ENCODE results near the gene UCHL3. TPM values are rescaled to one million over a fixed set of nuclear protein-coding genes. Genes with fewer than 3 reads are reported as not detected.

UCHL3 gene
- total and polyA plus RNA-seq, 10 donors, result 18.9 to 31.5 (median 24.2) TPM

DNA sequence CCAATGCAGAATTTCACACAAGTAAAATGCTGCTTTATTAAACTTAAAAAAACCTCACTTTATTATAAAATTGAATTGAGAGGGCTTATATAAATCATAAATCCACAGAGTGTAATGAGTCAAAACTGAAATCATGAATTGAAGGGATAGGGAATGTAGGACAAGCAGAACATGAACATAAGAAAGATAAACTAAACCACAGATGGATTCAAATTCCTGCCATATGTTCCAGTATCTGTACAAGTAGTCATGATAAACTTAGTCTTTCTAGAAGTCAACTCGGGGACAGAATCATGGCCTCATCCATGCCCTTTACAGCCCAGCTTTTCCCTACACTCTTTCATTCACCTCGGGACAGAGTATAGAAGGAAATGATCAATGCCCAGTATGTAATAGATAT, 103.1 kb downstream of the UCHL3 start:
- 88 to 95% (median 91%) methylated on average over 2 of the region's 2 CpGs for WGBS, 5 donors

More for the DNA sequence above, 103.1 kb downstream of the UCHL3 start:
- H3K4me3 ChIP-seq, result no peak overlapping the region
- H3K27ac ChIP-seq, result no peak overlapping the region
- TF ChIP-seq, protein P1, sequence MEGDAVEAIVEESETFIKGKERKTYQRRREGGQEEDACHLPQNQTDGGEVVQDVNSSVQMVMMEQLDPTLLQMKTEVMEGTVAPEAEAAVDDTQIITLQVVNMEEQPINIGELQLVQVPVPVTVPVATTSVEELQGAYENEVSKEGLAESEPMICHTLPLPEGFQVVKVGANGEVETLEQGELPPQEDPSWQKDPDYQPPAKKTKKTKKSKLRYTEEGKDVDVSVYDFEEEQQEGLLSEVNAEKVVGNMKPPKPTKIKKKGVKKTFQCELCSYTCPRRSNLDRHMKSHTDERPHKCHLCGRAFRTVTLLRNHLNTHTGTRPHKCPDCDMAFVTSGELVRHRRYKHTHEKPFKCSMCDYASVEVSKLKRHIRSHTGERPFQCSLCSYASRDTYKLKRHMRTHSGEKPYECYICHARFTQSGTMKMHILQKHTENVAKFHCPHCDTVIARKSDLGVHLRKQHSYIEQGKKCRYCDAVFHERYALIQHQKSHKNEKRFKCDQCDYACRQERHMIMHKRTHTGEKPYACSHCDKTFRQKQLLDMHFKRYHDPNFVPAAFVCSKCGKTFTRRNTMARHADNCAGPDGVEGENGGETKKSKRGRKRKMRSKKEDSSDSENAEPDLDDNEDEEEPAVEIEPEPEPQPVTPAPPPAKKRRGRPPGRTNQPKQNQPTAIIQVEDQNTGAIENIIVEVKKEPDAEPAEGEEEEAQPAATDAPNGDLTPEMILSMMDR (IDR thresholded peaks at IDR 0.05 in 8 of 11, conservative IDR thresholded peaks at IDR 0.05 in 3 of 11), result no peak
- TF ChIP-seq POLR2A (IDR thresholded peaks at IDR 0.05), result no peak
- H3K27me3 ChIP-seq (replicated peaks in 1 of 7), result no peaks in the 10 kb centered on the region
- H3K9me3 ChIP-seq, result no peaks in the 10 kb centered on the region
- no peaks in the 10 kb centered on the region for H3K36me3 ChIP-seq
- H3K4me1 ChIP-seq, result peaks cover 0 to under 1% (median 0%) of the 10 kb centered on the region in 6 donors
- intact Hi-C loops (cut with DNase I; ENCODE audit: low total_unique reads), result no loop called here
- DNase-seq, result no peak

Other genes with a start within 250 kb of the UCHL3 start
- 10 to 100 TPM; 14.7 to 67.0 (median 31.0) TPM for gene TBC1D4, start 67.6 kb upstream of the UCHL3 start, total RNA-seq
- 10 to 100 TPM; 10.1 to 12.2 (median 10.6) TPM for gene TBC1D4, start 67.6 kb upstream of the UCHL3 start, polyA plus RNA-seq
- gene COMMD6, start 11.9 kb upstream of the UCHL3 start, total RNA-seq, result 100 to 1,000 TPM in 6 of 7 donors, 10 to 100 TPM in 1; 83.6 to 160 (median 130) TPM
- 100 to 1,000 TPM; 263 to 334 (median 319) TPM for gene COMMD6, start 11.9 kb upstream of the UCHL3 start, polyA plus RNA-seq
- gene LMO7, start 86.5 kb downstream of the UCHL3 start, total RNA-seq, result 10 to 100 TPM in 3 of 7 donors, 1 to 10 TPM in 4; 6.5 to 15.5 (median 9.0) TPM
- 1 to 10 TPM; 2.2 to 5.4 (median 2.3) TPM for gene LMO7, start 86.5 kb downstream of the UCHL3 start, polyA plus RNA-seq

Data from spleen (tissue), 11 donors.